GM12873 (cell line): ENCODE measurements around the gene AKR1A1.
A peak's percentile ranks its signal among the peaks of the same experiment; 100 is the strongest.

ENCODE experiments used
- TF ChIP-seq, protein P1 (sequence below): IDR thresholded peaks from 2 replicates; pipeline ENCODE4 v1.5.1; 2012; ENCODE audit warnings: low read depth, mild to moderate bottlenecking, moderate library complexity, low read length, control low read depth; ENCODE audit not compliant: insufficient read depth; ENCODE audit errors: missing control alignments

Gene AKR1A1

DNA sequence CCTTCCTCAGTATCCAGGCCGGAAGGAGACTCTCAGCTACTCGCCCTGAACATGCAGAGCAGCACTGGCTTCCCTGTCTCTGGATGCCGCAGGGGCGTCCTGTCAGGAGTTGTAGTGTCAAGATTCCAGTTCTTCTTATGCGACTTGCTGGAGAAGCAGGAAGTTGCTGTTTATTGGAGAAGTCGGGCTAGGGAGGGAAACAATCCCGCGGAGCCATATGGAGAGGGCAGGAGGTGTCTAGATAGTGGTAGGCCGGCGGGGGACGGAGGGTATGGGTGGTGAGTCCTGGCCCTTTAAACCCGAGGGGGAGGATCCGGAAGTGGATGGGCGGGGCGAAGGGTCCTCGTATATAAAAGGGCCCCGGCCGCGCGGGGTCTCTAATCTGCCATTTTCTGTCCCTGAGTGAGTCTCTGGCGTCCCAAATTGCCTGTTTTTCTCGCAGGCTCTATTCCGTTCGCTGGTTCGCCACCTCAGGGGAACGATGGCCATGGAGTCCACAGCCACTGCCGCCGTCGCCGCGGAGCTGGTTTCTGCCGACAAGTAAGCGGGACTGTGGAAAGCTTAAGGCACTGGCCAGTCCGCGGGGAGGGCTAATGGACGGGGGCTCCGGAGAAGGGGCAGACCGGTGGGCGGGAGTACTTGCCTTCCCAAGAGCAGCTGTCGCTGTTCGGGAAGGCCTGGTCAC lies 33.2 kb downstream of the AKR1A1 start, which contains the start of gene NASP:
TSS of gene NASP (plus strand) at position 376 of the 685 bp plus-strand sequence. CDS start at position 482, 106 bp downstream.
- TF ChIP-seq, protein P1, sequence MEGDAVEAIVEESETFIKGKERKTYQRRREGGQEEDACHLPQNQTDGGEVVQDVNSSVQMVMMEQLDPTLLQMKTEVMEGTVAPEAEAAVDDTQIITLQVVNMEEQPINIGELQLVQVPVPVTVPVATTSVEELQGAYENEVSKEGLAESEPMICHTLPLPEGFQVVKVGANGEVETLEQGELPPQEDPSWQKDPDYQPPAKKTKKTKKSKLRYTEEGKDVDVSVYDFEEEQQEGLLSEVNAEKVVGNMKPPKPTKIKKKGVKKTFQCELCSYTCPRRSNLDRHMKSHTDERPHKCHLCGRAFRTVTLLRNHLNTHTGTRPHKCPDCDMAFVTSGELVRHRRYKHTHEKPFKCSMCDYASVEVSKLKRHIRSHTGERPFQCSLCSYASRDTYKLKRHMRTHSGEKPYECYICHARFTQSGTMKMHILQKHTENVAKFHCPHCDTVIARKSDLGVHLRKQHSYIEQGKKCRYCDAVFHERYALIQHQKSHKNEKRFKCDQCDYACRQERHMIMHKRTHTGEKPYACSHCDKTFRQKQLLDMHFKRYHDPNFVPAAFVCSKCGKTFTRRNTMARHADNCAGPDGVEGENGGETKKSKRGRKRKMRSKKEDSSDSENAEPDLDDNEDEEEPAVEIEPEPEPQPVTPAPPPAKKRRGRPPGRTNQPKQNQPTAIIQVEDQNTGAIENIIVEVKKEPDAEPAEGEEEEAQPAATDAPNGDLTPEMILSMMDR: peak; percentile 17

DNA sequence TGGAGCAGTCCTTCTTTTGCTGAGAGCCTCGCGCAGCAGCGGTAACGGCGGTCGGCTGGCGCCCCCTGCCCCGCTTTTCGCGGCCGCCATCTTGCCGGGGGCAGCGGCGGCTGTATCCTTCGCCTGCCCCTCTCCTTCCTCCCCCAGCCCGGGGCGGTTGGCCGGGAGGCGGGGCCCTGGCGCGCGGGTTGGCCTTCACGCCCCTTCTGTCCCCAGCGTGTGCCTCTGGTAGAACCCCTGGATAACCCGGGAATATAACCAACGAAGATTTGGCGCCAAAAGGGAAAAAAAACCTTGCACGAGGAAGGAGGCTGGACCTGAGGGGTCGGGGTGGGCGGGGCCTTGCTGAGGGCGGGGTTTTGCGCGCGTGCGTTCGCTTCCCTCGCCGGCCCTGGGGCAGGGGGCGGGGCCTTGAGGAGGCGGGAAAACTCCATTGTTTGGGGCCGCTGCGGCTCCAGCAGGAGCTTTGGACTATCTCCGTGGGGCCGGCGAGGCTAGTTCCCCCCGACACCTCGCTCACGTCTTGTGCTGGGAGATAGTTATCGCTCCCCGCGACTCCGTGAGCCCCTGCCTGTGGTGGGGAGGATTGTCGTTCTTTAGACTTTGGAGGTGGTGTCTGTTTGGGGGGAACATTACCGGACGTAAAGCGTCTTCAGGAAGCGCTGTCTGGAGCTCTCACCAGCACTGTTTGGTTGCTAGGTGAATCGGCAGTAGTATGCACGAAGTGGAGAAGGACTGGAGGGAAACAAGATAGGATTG lies 33.9 kb downstream of the AKR1A1 start:
- TF ChIP-seq, protein P1: no peak

DNA sequence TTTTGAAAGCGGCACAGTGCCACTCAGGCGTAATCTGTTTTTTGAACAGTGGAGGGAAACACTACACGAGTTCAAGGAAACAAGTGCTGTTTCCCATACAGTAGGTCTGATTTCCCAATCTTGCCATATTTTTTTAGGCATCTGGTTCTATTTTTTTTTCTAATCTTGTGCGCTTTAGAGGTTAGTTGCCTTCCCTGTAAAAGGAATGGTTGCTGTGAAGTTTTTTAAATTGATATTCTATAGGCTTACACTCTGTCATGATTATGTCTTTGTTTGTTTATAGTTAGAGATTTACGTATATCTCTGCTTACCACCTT lies 34.4 kb downstream of the AKR1A1 start:
- TF ChIP-seq, protein P1: no peak

DNA sequence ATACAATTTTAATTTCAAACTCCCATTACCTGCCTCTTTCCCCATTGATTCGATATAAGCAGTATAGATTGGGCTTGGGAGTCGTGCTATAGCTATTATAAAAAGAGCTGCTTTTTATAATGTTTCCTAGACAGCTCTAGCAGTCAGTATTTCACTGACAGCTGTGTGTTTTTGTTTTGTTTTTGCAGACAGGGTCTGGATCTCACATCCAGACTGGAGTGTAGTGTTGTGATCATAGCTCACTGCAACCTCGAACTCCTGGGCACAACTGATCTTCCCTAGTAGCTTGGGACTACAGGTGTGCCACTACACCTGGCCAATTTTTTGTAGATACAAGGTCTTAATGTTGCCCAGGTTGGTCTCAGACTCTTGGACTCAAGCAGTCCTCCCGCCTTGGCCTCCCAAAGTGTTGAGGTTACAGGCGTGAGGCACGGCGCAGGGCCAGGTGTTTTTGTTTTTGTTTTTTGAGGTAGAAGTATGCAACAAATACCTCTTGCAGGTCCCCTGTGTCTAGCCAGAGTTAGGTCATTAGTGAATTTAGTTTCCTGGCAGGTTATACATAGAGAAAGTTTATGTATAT lies 35.0 kb downstream of the AKR1A1 start:
- TF ChIP-seq, protein P1: no peak

DNA sequence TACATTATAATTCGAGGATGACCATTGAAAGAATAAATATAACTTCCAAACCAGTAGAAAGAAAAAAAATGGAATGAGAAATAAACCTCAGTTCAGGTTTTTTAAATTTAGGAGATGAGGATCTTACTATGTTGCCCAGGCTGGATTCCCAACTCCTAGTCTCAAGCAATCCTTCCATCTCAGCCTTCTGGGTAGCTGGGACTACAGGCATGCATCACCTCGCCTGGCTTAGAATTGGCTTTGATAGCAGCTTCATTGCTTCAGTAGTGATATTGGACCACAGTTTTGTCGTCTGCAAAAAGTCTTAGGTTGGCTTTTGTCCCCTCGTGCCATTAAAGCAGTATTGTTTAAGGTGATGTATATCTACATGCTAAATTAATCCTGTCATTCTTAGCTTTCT lies 36.1 kb downstream of the AKR1A1 start:
- TF ChIP-seq, protein P1: no peak

DNA sequence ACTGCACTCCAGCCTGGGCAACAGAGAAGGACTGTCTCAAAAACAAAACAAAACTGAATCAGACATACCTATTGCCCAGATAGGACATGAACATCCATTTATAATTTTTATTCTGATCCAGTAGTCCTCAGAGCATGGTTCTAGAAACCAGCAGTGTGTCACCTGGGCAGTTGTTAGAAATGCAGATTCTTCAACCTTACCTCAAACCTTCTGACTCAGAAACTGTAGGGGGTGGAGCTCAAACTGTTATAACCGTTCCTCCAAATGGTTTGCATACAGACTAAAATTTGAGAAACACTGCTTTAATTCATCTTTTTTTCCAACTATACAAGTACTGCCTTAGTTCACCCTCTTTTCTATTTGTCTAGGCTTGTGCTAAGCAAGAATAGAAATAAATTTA lies 39.2 kb downstream of the AKR1A1 start:
- TF ChIP-seq, protein P1: no peak

DNA sequence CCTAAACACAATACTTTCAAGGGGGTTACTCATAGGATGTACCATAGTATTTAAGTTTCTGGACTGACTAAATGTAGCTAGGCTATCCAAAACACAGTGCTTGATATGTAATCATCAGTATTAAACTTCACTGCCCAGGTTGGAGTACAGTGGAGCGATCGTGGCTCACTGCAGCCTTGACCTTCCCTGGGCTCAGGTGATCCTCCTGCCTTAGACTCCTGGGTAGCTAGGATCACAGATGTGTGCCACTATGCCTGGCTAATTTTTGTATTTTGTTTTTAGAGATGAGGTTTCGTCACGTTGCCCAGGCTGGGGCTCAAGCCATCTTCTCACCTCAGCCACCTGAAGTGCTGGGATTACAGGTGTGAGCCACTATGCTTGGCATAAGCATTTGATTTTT lies 43.8 kb downstream of the AKR1A1 start:
- TF ChIP-seq, protein P1: no peak
